ENCODE results near the gene SLC25A42.
A peak's percentile ranks its signal among the peaks of the same experiment; 100 is the strongest.
"Not testable (repeated sequence)": the region's sequence is repeated elsewhere in the genome, so short reads cannot be mapped to it uniquely, and the experiment has no call there.

The SLC25A42 gene

GRCh38 chr19:19063183-19064097, at the start of gene SLC25A42:
Gene SLC25A42, plus strand, starts transcription at chr19:19063994. Its CDS starts 32,131 bp downstream, at chr19:19096125.
- no peak for TF ChIP-seq CTCF (IDR thresholded peaks at IDR 0.05; ENCODE audit: insufficient read depth, low read depth, low read length, missing control alignments)
- H3K4me3 ChIP-seq (ENCODE audit: low read length) = peak within 1 kb of the TSS; percentile 60
- DNase-seq (ENCODE audit: low read depth) = peak; percentile 99

GRCh38 chr19:19021115-19021514, 42.7 kb upstream of the SLC25A42 start:
- peak; percentile 13 for DNase-seq (ENCODE audit: low read depth)
- no peak for TF ChIP-seq CTCF (IDR thresholded peaks at IDR 0.05; ENCODE audit: insufficient read depth, low read depth, low read length, missing control alignments)

DNA sequence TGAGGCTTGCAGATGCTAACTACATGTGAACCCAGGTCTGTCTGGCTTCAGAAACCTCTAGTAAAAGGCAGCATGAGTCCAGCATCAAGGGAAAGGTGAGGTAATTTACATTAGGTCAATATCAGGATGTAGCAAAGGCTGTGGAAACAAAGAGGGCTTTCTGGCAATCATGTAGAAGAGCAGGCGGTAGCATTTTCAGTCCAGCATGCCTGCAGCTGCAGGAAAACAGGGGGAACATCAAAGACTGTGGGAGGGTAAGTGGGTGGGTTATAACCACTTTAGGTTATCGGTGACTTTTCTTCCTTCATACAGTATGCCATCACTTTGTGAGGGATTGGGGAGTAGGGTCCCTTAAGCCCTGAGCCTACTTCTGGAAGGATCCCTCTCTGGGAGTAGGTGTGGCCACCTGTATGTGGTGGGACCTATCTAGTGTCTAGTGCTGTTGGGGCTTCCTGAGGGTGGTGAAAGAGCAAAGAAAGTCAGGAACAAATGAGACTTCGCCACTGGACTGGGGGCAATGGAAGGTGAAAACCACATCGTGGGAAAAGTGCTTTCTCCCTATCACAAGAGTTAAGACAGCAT, 41.3 kb upstream of the SLC25A42 start:
- no peak overlapping the region for H3K4me3 ChIP-seq (ENCODE audit: low read length)
- no peak for DNase-seq (ENCODE audit: low read depth)
- TF ChIP-seq CTCF (IDR thresholded peaks at IDR 0.05; ENCODE audit: insufficient read depth, low read depth, low read length, missing control alignments) = no peak

More at GRCh38 chr19:19021115-19021514, 42.7 kb upstream of the SLC25A42 start:
- H3K4me3 ChIP-seq (ENCODE audit: low read length) = no peak overlapping the region

GRCh38 chr19:19023376-19023775, 40.4 kb upstream of the SLC25A42 start:
- H3K4me3 ChIP-seq (ENCODE audit: low read length) = not testable (repeated sequence)
- DNase-seq (ENCODE audit: low read depth) = peak; percentile 75

DNA sequence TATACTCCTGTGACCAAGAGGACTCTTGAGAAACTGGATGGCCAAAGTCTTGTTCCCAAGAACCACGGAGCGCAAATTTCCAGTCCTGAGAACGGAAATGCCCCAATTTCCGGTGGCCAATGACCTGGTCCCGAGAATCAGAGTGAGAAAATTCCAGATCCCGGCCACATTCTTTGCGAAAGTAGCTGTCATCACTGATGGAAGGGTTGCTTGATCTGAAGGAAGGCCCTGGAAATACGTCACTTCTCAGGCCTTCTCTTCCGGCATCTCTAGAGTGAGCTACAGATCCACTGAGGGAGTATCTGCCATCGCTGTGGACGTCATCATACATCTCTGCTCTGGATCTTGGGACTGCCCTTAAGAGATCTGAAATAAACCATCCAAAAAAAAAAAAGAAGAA, 37.9 kb upstream of the SLC25A42 start:
- no peak for TF ChIP-seq CTCF (IDR thresholded peaks at IDR 0.05; ENCODE audit: insufficient read depth, low read depth, low read length, missing control alignments)
- no peak for DNase-seq (ENCODE audit: low read depth)
- no peak overlapping the region for H3K4me3 ChIP-seq (ENCODE audit: low read length)

DNA sequence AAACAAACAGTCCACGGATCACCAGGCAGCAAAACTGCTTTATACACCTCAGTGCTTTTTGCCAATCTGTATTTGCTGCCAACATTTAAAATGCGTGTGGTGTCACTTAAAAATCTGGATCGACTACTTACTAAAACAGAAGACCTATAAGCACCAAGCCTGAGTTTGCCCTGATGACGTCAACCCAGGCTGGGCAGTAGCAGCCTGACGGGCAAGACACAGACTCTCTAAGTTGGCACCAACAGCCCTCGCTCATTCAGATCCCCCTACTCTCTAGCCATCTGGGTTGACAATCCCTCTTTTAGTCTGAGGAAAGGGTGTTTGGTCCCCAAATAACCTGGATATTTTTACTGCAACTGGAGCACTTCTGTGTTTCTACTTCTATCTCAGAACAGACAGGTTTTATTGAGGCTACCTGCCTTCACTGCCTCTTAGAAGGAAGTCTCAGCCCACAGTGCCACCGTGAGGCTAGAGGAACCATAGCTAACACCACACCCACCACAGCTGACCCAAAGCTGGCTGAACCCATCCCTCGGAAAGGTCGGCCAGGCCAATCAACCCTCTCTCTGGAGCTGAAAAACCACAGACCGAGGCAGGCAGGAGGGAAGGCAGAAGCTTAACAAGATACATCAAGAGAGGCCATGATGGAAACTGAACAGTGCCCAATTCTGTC, 37.4 kb upstream of the SLC25A42 start:
- TF ChIP-seq CTCF (IDR thresholded peaks at IDR 0.05; ENCODE audit: insufficient read depth, low read depth, low read length, missing control alignments) = peak; percentile 45
- peak; percentile 36 for DNase-seq (ENCODE audit: low read depth)

DNA sequence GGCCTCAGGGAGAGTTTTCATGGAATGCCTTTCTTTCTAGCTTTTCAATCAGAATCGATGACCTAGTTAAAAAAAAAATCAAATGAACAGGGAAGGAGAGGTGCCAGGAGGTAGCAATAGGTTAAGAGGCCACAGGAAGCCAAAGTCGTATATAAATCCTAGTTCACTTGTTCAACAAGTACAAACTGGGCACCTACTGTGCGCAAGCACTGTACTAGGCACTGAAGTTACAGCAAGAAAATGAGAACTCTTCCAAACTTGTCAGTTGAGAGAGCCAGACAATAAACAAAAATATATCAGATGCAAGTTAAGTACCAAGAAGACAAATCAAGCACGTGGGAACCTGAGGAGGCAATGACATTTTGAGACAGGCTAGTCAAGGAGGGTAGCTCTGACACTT, 36.6 kb upstream of the SLC25A42 start:
- no peak overlapping the region for H3K4me3 ChIP-seq (ENCODE audit: low read length)
- TF ChIP-seq CTCF (IDR thresholded peaks at IDR 0.05; ENCODE audit: insufficient read depth, low read depth, low read length, missing control alignments) = no peak
- no peak for DNase-seq (ENCODE audit: low read depth)

More for the DNA sequence above, 37.4 kb upstream of the SLC25A42 start:
- no peak overlapping the region for H3K4me3 ChIP-seq (ENCODE audit: low read length)
